Skin epidermis (tissue), 12 donors: Measurements from ENCODE around the gene RBM10.
A peak's percentile ranks its signal among the peaks of the same experiment; 100 is the strongest.

Source experiments
- H3K27ac ChIP-seq, 21 experiments: fragments of 200-600 bp; sonication (generic) in 11 of 21; one replicate each; pipeline ENCODE4 v1.5.0; 2020; ENCODE audit warnings: mild to moderate bottlenecking in 3 of 21, inconsistent platforms in 2 of 21, moderate library complexity in 2 of 21
- H3K4me3 ChIP-seq, 7 experiments: fragments of 200-600 bp; sonication (generic) in 2 of 7; one replicate each; pipeline ENCODE4 v1.5.0; 2020; ENCODE audit warnings: inconsistent platforms in 2 of 7, mild to moderate bottlenecking in 2 of 7, moderate library complexity in 1 of 7

RBM10 gene

GRCh38 chrX:47229427-47229826 lies 84.4 kb downstream of the RBM10 start:
- Histone ChIP-seq H3K27ac (no peak overlapping the region), H3K4me3 (no peak overlapping the region)

DNA sequence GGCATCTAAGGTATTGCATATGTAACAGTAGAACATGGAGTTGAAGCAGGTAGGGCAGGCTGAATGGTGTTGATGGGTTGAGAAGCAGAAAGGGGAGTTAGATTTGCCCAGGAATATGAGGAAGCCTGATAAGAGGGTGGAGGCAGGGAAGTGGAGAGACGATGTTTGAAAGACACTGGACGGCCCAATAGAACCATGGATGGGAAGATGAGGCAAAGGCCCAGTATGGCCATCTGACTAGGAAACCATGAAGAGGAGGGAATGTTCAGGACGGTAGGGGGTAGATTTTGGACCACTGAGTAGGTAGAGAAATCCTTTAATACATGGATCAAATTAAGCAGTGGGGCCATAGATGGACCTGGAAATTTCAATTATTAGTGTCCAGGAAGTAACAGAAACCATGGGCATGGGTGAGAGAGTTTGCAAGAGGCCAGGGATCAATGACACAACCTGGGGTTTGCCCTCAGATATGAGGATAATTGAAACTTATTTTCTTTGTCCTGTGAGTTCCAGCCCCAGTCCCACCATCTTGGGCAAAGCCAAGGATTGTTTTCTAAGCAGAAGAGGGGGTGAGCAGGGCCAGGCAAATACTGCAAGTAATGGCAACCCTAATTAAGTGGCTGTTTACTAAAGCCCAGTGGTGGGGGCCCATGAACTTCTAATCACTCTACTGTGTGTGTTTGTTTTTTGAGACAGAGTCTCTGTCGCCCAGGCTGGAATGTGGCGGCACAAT lies 85.3 kb downstream of the RBM10 start:
- Histone ChIP-seq H3K27ac (no peak overlapping the region), H3K4me3 (no peak overlapping the region)

DNA sequence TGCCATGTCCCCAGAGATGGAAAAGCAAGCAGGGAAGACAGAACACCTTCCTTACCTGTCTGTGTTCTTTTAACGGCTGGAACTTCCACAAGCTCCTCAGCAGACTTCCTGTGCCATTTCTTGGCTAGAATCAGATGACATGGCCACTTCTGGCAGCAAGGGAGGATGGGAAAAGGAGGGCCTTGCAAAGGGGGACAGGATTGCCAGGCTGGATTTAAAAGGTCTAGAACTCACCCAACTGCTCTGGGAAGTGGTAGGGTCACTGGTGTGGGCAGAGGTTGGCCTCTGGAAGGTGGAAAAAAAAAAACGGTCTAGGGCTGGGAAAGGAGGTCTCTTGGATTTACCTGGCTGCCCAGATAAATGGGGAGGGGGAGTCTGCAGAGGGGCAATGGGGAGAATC lies 86.1 kb downstream of the RBM10 start:
- no peak overlapping the region for H3K27ac ChIP-seq
- H3K4me3 ChIP-seq: no peak overlapping the region

DNA sequence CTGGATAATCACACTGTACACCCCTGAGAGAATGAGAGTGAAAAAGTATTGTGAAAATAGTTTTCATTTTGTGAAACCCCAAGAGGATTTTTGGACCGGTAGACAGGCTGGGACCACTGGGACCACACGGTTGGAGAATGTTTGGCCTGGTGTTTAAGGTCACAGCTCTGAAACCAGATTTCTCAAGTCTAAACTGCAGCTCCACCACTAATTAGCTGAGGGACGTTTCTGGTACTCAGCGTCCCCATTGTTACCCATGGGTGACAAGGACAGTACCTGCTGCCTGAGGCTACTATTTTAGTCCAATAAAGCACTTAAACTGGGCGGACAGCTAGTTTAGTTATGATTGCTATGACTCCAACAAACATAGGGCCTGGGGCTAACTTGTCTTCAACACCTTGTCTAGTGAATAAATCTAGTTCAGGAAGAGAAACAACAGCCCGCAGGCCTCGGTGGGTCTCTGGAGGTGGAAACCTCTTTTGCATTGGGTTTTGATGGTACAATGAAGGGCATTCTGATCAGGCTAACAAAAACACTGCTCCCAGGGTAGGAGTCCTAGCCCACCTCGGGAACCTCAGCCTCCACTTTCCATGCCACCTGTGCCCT lies 87.3 kb downstream of the RBM10 start:
- Histone ChIP-seq H3K4me3 (peak overlapping the region; percentile 52 to 67 (median 54)), H3K27ac (peak overlapping the region; percentile 74 to 97 (median 90))

DNA sequence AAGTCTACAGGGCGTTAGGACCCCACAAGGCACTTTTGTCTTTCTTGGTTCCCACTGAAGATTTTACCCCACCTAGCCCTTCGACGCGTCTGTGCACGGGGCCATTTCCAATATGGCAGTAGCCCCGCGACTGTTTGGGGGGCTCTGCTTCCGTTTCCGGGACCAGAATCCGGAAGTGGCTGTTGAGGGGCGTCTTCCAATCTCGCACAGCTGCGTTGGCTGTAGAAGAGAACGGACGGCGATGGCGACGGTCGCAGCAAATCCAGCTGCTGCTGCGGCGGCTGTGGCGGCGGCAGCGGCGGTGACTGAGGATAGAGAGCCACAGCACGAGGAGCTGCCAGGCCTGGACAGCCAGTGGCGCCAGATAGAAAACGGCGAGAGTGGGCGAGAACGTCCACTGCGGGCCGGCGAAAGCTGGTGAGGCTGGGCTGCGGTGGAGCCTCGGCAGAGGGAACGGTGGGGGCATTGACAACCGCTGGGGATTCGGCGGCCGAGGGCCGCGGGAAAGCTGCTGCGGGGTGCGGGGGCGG lies 87.8 kb downstream of the RBM10 start, which contains the start of gene USP11:
Gene USP11, plus strand, starts transcription at position 207 of the 530 bp plus-strand sequence. Its CDS starts 35 bp downstream, at position 242.
- peak within 1 kb of the TSS; percentile 74 to 97 (median 90) for H3K27ac ChIP-seq
- H3K4me3 ChIP-seq: peak within 1 kb of the TSS; percentile 52 to 67 (median 54)

DNA sequence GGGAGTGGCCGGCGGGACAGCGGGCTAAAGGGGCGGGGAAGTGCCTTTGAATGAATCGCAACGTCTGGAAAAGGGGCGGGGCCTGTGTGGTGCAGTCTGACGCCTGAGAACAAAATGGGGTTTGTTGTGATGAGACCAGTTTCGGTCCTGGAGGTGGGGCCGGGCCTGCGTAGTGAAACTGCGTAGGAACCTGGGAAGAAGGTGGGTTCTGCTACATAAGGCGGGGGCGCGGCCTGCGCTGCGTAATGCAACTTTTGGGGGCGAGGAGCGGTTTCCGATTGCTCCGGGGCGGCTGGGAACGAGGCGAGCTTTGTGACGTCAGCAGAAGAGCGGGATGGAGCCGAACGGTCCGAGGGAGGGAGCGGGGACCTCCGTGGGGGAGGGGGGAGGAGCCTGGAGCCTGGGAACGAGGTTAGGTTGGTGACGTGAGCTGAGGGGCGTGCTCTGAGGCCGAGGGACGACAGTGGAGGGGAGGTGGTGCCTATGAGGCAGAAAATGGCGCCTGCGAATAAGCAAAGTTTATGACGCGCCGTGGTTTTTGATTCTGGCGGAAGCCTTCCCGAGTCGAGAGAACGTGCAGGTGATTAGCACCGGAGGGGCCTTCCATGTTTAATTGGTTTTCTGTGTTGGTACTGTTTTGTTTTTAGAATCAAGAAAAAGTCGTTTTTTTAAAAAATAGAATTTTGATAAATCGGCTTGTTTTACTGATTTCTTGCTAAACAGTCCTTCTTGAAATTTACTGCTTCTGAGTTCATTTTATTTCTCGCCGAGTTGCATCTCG lies 88.5 kb downstream of the RBM10 start:
- peak overlapping the region; percentile 74 to 97 (median 90) for H3K27ac ChIP-seq
- peak overlapping the region; percentile 52 to 67 (median 54) for H3K4me3 ChIP-seq

DNA sequence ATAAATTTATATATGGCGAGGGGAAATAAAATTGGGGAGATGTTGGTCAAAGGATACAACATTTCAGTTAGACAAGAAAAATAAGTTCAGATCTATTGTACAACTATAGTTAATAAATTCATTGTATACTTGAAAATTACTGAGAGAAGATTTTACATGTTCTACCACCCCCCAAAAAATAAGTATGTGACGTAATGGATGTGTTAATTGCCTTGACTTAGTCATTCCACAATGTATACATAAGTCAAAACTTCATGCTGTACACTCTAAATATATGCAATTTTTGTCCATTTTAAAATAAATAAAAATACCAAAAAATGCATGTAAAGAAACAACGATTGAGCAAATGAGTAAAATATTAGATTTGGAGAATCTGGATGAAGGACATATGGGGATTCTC lies 89.6 kb downstream of the RBM10 start:
- H3K27ac ChIP-seq: peak overlapping the region in 7 of 21 experiments; percentile 78 to 97 (median 89)

DNA sequence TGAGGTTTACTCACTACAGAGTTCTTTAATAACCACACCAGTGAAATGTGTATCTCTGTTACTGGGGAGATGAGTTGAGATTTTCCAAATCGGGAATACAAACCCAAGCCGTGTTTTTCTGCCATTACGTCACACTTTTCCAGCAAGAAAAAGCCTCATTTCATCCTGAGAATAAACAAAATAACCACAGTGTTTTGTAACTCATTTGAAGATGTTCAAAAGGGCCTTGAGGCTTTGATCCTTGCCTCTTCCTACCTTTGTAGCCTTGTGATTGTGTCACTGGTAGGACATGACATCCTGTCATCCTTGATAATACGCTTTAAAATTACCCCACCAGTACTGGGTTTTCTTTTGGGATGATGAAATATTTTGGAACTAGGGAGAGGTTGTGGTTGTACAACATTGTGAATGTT lies 90.7 kb downstream of the RBM10 start:
- H3K27ac ChIP-seq: peak overlapping the region in 1 of 21 experiments; percentile 31
- no peak overlapping the region for H3K4me3 ChIP-seq

More for the DNA sequence above, 89.6 kb downstream of the RBM10 start:
- peak overlapping the region in 3 of 7 experiments; percentile 54 to 67 (median 54) for H3K4me3 ChIP-seq
